Immature natural killer cell (primary cell): ENCODE measurements around the gene AVEN. TPM values are rescaled to one million over a fixed set of nuclear protein-coding genes. Genes with fewer than 3 reads are reported as not detected.

Experiments used
- DNase-seq, 3 donors: peaks; one replicate each; pipeline ENCODE4 v3.0.0; 2022; ENCODE audit warnings: mixed read lengths in 1 of 3
- H3K27ac Mint-ChIP-seq, 6 donors: one replicate each; pipeline ENCODE4 v1.8.0; 2020; ENCODE audit warnings: mixed read lengths in 6 of 6, mild to moderate bottlenecking in 5 of 6, inconsistent platforms in 4 of 6, moderate library complexity in 3 of 6
- H3K27me3 Mint-ChIP-seq, 3 donors: one replicate each; pipeline ENCODE4 v1.8.0; 2020 to 2021; ENCODE audit warnings: low read depth in 3 of 3, mild to moderate bottlenecking in 3 of 3, mixed read lengths in 3 of 3, moderate library complexity in 3 of 3, inconsistent platforms in 1 of 3
- H3K36me3 Mint-ChIP-seq, 3 donors: one replicate each; pipeline ENCODE4 v1.8.0; 2020; ENCODE audit warnings: mixed read lengths in 3 of 3, inconsistent platforms in 2 of 3, mild to moderate bottlenecking in 2 of 3
- H3K4me1 Mint-ChIP-seq, 2 donors: one replicate each; pipeline ENCODE4 v1.8.0; 2020; ENCODE audit warnings: inconsistent platforms in 2 of 2, mild to moderate bottlenecking in 2 of 2, mixed read lengths in 2 of 2, moderate library complexity in 1 of 2
- H3K4me3 Mint-ChIP-seq, 5 donors: one replicate each; pipeline ENCODE4 v1.8.0; 2020; ENCODE audit warnings: mild to moderate bottlenecking in 5 of 5, mixed read lengths in 5 of 5, inconsistent platforms in 3 of 5, moderate library complexity in 3 of 5
- H3K9me3 Mint-ChIP-seq, 6 donors: one replicate each; pipeline ENCODE4 v1.8.0; 2020; ENCODE audit warnings: mild to moderate bottlenecking in 6 of 6, mixed read lengths in 6 of 6, inconsistent platforms in 4 of 6, moderate library complexity in 3 of 6
- polyA plus RNA-seq, 3 donors: library from polyadenylated mRNA; unstranded; fragments of 300-500 nt; fragmentation: Illumina TruSeq; gene quantifications; one replicate each; pipeline ENCODE4 v1.2.3, GENCODE V29; 2021

Gene AVEN
- polyA plus RNA-seq, 3 donors from 2014 or later: 7.6 to 17.3 (median 14.1) TPM

- Mint-ChIP-seq H3K36me3 (peaks cover 0 to 12% (median 0%) of the 10 kb centered on the region in 3 donors), H3K9me3 (no peaks in the 10 kb centered on the region), H3K27ac (peak overlapping the region in 1 of 6 donors; percentile 13), H3K27me3 (no peaks in the 10 kb centered on the region), H3K4me3 (no peak overlapping the region), H3K4me1 (no peaks in the 10 kb centered on the region)
- DNase-seq: no peak
Measured at GRCh38 chr15:33959844-33960548, 79.0 kb downstream of the AVEN start.

GRCh38 chr15:33956397-33956796, 82.6 kb downstream of the AVEN start:
- Mint-ChIP-seq H3K4me3 (no peak overlapping the region), H3K9me3 (peaks cover 0 to 4% (median 0%) of the 10 kb centered on the region in 6 donors), H3K27ac (no peak overlapping the region), H3K27me3 (no peaks in the 10 kb centered on the region), H3K4me1 (no peaks in the 10 kb centered on the region), H3K36me3 (peaks cover 0 to 12% (median 0%) of the 10 kb centered on the region in 3 donors)
- DNase-seq: no peak

DNA sequence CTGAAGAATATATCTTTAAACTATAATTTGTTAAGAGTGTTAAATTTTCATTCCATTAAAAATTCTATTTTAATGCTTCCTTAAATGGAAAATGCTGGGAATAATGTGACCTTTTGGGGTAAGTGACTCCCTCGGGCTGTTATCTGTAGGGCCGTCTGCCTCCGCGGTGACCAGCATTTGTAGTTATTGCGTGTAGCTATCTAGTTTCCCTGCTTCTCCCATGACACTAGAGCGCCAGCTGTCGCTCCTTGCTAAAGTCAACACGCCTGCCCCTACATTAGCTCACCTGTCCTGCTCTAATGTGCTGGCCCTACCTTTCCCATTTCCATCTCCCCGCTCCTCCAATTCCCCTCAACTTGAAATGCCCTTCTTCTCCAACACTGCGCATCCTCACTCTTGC, 83.1 kb downstream of the AVEN start:
- no peak for DNase-seq
- Mint-ChIP-seq H3K27ac (no peak overlapping the region), H3K4me3 (no peak overlapping the region), H3K4me1 (no peaks in the 10 kb centered on the region), H3K9me3 (peaks cover 0 to 4% (median 0%) of the 10 kb centered on the region in 6 donors), H3K36me3 (peaks cover 0 to 12% (median 0%) of the 10 kb centered on the region in 3 donors), H3K27me3 (no peaks in the 10 kb centered on the region)

- Mint-ChIP-seq H3K9me3 (no peaks in the 10 kb centered on the region), H3K27me3 (no peaks in the 10 kb centered on the region), H3K4me3 (no peak overlapping the region), H3K27ac (no peak overlapping the region), H3K36me3 (peaks cover 0 to 5% (median 0%) of the 10 kb centered on the region in 3 donors), H3K4me1 (peaks cover 5% of the 10 kb centered on the region in 2 donors)
- no peak for DNase-seq
Measured at GRCh38 chr15:33946152-33946551, 92.9 kb downstream of the AVEN start.

GRCh38 chr15:33941279-33942063, 97.5 kb downstream of the AVEN start:
- no peaks in the 10 kb centered on the region for H3K9me3 Mint-ChIP-seq
- no peak overlapping the region for H3K27ac Mint-ChIP-seq
- peaks cover 0 to 2% (median 0%) of the 10 kb centered on the region in 3 donors for H3K27me3 Mint-ChIP-seq
- no peak overlapping the region for H3K4me3 Mint-ChIP-seq
- H3K4me1 Mint-ChIP-seq: peaks cover 0 to 2% of the 10 kb centered on the region in 2 donors
- no peak for DNase-seq
- H3K36me3 Mint-ChIP-seq: peaks cover 0 to 3% (median 0%) of the 10 kb centered on the region in 3 donors

- Mint-ChIP-seq H3K9me3 (no peaks in the 10 kb centered on the region), H3K4me1 (no peaks in the 10 kb centered on the region), H3K36me3 (no peaks in the 10 kb centered on the region), H3K4me3 (no peak overlapping the region), H3K27ac (no peak overlapping the region), H3K27me3 (peaks cover 0 to 2% (median 0%) of the 10 kb centered on the region in 3 donors)
- DNase-seq: no peak
Measured at GRCh38 chr15:33934921-33935320, 104.1 kb downstream of the AVEN start.

GRCh38 chr15:33934396-33934795, 104.6 kb downstream of the AVEN start:
- no peaks in the 10 kb centered on the region for H3K9me3 Mint-ChIP-seq
- H3K4me3 Mint-ChIP-seq: no peak overlapping the region
- H3K27me3 Mint-ChIP-seq: peaks cover 0 to 2% (median 0%) of the 10 kb centered on the region in 3 donors
- H3K4me1 Mint-ChIP-seq: no peaks in the 10 kb centered on the region
- H3K27ac Mint-ChIP-seq: no peak overlapping the region
- no peak for DNase-seq
- H3K36me3 Mint-ChIP-seq: no peaks in the 10 kb centered on the region

DNA sequence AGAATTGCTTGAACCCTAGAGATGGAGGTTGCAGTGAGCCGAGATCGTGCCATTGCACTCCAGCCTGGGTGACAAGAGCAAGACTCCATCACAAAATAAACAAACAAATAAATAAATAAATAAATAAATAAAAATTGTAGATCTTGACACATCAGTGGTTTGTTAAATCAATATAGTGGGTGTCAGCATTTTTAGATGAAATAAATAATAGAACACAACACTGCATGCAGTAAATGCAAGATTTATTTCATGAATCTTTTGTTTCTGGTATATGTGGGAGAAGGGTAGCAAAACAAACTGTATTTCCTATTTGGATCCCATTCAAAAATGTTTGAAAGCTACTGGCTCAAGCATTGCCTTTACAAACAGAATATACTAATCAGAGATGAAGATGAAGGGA, 106.3 kb downstream of the AVEN start:
- H3K36me3 Mint-ChIP-seq: no peaks in the 10 kb centered on the region
- no peak for DNase-seq
- H3K27me3 Mint-ChIP-seq: peaks cover 0 to 2% (median 0%) of the 10 kb centered on the region in 3 donors
- no peak overlapping the region for H3K4me3 Mint-ChIP-seq
- no peaks in the 10 kb centered on the region for H3K4me1 Mint-ChIP-seq
- H3K9me3 Mint-ChIP-seq: no peaks in the 10 kb centered on the region
- no peak overlapping the region for H3K27ac Mint-ChIP-seq

- Mint-ChIP-seq H3K4me1 (no peaks in the 10 kb centered on the region), H3K27ac (no peak overlapping the region), H3K4me3 (no peak overlapping the region), H3K9me3 (no peaks in the 10 kb centered on the region), H3K36me3 (no peaks in the 10 kb centered on the region), H3K27me3 (no peaks in the 10 kb centered on the region)
- no peak for DNase-seq
Measured at GRCh38 chr15:33926260-33926659, 112.7 kb downstream of the AVEN start.

DNA sequence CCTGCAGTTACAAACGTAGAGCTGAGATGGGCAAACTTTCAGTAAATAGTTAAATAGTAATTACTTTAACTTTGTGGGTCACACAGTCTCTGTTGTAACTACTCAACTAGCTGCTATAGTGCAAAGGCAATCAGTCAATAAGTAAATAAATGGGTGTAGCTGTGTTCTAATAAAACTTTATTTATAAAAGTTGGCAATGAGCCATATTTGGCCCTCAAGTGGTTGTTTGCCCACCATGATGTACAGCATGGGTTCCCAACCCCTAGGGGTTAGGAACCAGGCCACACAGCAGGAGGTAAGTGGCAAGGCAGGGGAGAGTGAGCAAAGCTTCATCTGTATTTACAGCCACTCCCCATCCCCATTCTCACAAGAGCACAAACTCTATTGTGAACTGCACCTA, 115.6 kb downstream of the AVEN start:
- Mint-ChIP-seq H3K4me1 (no peaks in the 10 kb centered on the region), H3K27me3 (no peaks in the 10 kb centered on the region), H3K36me3 (no peaks in the 10 kb centered on the region), H3K27ac (no peak overlapping the region), H3K4me3 (no peak overlapping the region), H3K9me3 (no peaks in the 10 kb centered on the region)
- no peak for DNase-seq

DNA sequence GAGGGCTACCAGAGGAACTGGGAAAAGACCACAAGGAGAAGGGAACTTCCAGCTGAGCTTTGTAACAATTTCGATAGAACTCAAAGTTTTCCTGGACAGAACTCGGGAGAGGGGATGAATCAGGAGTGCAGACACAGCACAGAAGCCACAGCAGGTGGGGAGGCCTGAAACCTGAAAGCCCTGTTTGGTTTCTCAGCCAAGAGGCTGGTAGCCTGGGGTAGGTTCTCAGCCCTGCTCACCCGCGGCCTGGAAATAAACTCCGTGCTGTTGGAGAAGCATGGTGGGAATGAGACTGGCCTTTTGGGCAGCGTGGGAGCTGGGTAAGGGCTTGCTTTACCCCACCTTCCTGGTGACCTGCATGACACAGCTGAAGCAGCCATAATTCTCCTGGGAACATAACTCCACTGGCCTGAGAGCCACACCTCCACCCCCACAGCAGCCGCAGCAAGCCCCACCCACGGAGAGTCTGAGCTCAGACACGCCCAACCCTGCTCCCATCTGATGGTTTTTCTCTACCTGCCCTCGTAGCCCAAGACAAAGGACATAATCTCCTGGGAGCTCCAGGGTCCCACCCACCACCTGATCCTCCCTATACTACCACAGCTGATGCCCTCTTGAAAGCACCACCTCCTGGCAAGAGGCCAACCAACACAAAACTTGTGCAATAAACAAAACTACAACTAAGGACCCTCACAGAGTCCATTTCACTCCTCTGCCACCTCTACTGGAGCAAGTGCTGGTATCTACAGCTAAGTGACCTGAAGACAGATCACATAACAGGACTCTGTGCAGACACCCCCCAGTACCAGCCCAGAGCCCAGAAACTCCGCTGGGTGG, 123.2 kb downstream of the AVEN start:
- DNase-seq: no peak
- Mint-ChIP-seq H3K27ac (no peak overlapping the region), H3K9me3 (no peaks in the 10 kb centered on the region), H3K4me1 (peaks cover 0 to 3% of the 10 kb centered on the region in 2 donors), H3K4me3 (no peak overlapping the region), H3K36me3 (no peaks in the 10 kb centered on the region), H3K27me3 (no peaks in the 10 kb centered on the region)

GRCh38 chr15:33913459-33913858, 125.5 kb downstream of the AVEN start:
- Mint-ChIP-seq H3K27me3 (peaks cover 0 to under 1% (median 0%) of the 10 kb centered on the region in 3 donors), H3K36me3 (no peaks in the 10 kb centered on the region), H3K4me1 (peaks cover 8 to 9% of the 10 kb centered on the region in 2 donors), H3K9me3 (no peaks in the 10 kb centered on the region), H3K27ac (no peak overlapping the region), H3K4me3 (no peak overlapping the region)
- DNase-seq: no peak

DNA sequence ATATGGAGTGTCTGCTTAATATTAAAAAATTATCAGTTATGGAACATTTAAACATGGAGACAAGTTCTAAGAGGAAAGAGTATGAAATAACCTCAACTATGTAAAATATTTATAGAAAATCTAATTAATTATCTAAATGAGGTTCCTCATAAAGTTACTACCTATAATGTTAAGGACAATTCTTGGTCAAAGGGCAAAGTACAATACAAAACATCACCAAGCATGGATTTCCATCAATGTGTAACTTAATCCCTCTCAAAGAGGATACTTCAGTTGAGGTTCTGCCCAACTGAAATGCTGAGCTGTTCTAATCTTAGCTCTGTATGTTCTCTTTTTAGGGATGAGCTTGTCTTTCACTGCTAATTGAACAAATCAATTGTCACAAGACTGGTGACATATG, 126.7 kb downstream of the AVEN start:
- Mint-ChIP-seq H3K27ac (no peak overlapping the region), H3K27me3 (peaks cover 0 to 2% (median 0%) of the 10 kb centered on the region in 3 donors), H3K4me1 (peaks cover 8 to 9% of the 10 kb centered on the region in 2 donors), H3K36me3 (no peaks in the 10 kb centered on the region), H3K9me3 (no peaks in the 10 kb centered on the region), H3K4me3 (no peak overlapping the region)
- DNase-seq: no peak

- no peak overlapping the region for H3K4me3 Mint-ChIP-seq
- no peak overlapping the region for H3K27ac Mint-ChIP-seq
- no peaks in the 10 kb centered on the region for H3K9me3 Mint-ChIP-seq
- no peak for DNase-seq
- no peaks in the 10 kb centered on the region for H3K36me3 Mint-ChIP-seq
- H3K4me1 Mint-ChIP-seq: peaks cover 8 to 9% of the 10 kb centered on the region in 2 donors
- peaks cover 0 to 2% (median 0%) of the 10 kb centered on the region in 3 donors for H3K27me3 Mint-ChIP-seq
Measured at GRCh38 chr15:33910741-33911140, 128.3 kb downstream of the AVEN start.
